NK-92 (cell line): ENCODE measurements around the gene TLNRD1.

Source experiments
- DNase-seq: peaks from one replicate; lab custom pipeline; 2025; ENCODE audit not compliant: unreplicated experiment; lab: John Stamatoyannopoulos, UW

The TLNRD1 gene

DNA sequence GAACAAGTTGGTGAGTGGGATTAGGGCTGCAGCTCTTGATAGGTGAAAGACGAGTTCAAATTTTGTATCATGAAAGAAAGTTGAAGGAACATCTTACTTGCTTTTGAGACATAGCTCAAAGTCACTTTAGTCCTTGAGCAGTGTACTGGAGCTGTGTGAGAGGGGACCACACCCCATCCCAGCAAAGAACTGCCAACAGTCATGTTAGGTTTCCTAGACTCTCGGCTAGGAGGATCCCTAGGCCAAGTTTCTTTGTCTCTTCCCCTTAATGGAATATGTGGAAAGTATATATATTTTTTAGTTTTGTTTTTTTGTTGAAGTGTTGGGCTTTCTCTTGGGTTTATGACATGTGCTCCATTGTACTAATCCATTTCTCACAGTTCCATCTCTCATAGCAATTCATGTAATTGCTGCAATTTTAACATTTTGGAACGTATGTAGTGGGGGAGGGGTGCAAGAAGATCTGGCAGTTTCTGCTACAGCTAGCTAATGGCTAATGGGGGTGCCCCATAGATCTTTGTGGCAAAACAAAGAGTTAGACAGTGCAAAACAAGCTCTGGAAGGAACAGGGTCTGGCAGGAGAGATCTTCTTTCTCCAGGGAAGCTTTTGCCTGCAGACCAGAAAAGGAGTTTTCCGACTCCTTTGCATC is 25.1 kb downstream of the TLNRD1 start:
- DNase-seq, result no peak

DNA sequence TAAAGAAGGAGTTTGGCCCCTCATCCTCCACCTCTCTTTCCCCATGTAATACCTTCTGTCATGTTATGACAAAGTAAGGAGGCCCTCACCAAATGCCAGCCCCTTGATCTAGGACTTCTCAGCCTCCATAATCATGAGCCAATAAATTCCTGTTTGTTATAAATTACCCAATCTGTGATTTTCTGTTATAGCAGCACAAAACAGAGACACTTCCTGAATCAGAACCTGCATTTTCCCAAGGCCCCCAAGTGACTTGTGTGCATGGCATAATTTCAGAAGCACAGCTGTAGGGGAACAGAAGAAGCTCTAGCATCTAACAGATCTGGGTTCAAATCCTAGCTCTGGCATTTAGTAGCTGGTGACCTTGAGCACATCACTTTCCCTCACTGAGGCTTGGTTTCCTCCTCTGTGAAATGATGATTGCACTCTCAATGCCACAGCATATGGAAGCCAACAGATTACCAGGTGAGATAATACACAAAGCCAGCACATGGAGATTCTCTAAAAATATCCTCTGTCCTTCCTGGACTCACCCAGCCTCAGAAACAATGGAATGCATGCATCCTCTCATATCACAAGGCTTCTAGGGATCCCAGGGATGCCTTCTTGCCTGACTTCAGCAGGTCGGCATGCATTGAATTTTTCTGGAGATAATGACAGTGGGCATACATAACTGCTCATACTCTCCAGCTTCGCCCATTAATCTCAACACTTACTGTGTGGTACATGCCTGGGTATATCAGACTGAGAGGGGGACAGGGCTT is 26.3 kb downstream of the TLNRD1 start:
- no peak for DNase-seq

DNA sequence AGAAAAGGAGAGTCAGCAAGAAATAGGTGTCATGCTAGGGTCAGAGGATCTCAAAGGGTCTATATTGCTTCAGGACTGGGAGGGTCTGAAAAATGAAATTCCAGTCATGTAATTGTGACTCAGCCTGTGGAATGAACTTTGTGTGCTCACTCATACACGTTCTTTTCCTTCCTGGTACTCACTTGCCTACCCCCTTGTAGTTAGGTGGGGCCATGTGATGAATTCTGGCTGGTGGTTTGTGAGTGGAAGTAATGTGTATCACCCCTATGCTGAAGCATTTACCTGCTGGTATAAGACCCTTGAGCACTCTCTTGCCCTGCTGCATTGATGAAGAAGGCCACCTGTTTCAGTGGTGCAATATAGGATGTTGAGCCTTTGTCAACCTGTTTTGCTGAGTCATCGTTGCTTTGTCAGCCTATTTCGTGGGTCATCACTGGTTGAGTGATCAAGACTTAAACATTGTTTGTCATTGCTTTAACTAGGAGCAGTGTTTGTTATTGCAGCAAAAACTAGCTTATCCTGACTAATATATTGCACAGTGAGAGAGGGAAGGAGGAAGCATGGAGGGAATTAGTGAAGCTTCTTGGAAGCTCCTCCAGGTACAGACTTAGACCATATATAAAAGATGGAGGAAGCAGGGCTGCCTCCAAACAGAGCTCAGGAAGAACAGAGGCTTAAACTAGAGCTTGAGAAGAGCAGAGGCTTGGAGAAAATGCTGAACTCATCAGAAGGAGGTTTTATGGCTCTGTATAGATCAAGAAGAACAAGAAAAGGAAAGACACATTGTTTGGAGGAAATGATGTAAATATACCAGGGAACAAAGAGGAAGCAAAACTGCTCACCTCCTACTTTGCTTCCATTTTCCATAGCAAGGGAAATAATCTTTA is 28.9 kb downstream of the TLNRD1 start:
- DNase-seq, result no peak

DNA sequence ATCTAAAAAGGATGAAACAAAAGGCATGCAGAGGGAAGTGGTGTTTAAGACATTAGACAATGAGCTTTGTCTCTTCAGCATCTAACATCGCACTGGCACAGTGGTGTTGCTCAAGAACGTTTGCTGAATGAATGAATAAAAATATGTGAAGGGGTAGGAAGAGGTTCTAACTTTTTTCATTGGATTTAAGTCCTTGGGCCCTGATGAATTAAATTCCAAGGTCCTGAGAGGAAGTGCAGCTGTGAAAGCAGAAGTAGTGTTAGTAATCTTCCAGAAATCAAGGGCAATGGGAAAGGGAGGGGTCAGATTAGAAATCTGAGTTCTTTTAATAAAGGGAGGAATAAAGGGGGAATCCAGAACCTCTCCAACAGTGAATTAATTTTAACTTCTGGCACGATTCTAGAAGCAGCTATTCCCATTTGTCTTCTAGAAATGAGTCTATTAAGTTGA is 29.6 kb downstream of the TLNRD1 start:
- DNase-seq, result no peak

DNA sequence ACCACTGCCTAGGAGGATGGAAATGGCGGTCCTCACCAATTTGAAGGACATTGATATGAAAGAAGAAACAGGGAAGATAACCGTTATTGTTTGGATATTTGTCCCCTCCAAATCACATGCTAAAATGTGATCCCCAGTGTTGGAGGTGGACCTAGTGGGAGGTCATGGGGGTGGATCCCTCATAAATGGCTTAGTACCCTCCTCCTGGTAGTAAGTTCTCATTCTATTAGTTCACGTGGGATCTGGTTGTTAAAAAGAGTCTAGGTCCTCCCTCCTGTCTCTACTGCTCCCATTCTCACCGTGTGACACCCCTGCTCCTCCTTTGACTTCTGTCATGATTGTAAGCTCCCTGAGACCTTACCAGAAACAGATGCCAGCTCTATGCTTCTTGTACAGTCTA is 30.5 kb downstream of the TLNRD1 start:
- DNase-seq, result no peak

DNA sequence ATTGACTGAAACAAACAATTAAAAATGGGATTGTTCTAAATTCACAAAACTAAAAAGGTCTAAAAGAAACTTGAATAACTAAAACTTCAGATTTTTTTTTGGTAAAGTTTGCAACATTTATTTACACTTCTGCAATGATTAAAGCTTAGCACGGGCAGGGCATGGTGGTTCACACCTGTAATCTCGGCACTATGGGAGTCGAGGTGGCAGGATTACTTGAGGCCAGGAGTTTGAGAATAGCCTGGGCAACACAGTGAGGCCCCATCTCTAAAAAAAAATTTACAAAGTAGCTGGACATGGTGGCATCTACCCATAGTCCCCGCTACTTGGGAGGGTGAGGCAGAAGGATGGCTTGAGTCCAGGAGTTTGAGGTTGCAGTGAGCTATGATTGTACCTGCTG is 31.6 kb downstream of the TLNRD1 start:
- no peak for DNase-seq

DNA sequence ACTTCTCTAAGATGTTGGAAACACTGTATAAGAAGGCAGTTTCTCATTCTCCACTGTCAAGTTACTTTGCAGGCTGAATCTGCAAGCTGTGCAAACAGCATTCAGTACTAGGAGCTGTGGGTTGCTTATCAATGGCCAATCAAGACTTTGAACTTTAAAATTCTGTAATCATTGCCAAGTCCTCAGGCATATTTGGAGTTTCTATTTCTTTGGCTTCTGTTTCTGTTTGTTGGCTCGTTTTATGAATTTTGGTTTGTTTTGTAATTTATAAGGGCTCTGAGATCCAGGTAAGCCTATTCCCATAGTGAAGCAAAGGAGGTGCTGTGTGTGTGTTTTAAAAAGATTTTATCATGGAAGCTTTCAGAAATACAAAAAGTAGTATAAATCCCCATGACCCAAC is 32.1 kb downstream of the TLNRD1 start:
- no peak for DNase-seq

DNA sequence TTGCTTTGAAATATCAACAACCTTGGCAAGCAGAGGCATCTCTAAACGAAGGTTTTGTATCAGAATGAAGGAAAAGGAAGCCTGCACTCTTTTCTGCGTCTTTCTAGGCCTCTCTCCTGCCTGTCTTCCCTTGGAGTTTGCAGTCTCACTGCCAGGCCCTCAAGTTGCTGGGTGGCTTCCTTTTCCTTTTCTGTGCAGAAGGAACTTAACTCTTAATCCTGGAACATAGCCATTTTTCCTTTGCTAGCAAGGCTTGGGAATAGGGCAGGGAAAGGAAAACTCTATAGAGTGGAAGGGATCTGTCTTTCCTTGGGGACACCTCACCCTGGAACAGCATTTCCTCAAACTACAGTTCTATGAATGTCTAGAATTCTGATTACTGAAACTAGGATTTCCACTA is 32.8 kb downstream of the TLNRD1 start:
- DNase-seq, result no peak

DNA sequence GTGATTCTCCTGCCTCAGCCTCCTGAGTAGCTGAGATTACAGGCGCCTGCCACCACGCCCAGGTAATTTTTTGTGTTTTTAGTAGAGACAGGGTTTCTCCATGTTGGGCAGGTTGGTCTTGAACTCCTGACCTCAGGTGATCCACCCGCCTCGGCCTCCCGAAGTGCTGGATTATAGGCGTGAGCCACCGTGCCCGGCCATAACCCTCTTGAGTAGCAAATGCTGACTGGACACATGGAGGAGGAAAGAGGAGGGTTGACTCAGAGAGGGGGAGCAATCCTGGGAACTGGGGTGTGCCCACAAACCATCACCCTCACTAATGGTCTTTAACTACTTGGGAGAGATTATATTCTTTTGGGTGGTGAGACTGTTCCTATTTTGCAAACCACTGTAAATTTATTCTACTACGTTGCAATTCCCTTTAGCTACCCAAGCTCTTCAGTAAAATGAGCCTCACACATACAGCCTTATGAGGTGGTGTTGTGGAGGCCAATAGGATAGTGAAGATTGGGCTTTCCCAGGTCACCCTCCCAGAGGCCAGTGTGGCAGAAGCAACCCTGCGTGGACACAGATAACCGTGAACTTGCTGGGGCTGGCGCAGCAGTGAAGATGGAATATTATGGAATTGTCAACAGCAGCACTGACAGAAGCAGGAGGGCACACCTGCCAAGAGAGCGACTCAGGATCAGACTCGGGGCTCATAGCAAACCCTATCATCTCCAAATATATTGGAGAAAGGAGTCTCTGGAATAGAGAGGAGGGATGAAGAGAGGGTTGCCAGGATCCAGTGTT is 37.4 kb downstream of the TLNRD1 start:
- DNase-seq, result no peak

DNA sequence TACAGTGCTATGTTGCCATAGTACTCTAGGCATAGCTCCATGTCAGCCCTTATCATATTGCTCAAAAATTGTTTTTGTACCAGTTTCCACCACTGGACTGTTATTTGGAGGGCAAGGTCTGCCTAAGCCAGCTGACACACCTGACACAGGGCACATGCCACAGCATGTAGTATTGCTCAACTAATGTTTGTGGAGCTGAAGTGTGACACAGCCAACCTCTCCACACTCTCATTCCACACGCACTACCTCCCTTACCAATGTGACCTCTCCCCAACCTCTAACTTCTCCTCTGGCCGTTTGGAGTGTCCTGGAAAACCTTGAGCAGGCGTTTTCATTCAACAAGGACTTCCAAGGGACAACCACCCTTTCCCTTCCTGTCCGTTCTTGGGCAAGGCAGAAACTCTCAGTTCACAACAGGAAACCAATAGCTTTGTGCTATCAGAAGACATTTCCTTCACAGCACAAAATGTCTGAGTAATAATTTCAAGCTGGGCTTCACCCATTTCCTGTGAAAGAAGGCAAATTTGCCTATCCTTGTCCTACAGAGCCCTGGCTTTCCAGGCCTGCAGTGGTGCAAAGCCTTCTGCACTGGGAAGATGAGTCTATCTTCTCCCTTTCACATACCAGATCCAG is 38.4 kb downstream of the TLNRD1 start:
- no peak for DNase-seq

DNA sequence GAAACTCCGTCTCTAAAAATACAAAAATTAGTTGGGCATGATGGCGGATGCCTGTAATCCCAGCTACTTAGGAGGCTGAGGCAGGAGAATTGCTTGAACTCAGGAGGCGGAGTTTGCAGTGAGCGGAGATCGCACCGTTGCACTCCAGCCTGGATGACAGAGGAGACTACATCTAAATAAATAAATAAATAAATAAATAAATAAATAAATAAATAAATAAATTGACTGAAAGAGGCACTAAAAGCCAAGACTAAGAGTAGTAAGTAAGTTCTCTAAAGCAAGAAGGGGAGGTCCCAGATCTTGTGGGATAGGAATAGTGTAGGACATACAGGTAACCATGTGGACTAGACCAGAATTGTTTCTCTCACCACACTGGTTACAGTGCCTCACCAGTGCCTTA is 40.0 kb downstream of the TLNRD1 start:
- no peak for DNase-seq

DNA sequence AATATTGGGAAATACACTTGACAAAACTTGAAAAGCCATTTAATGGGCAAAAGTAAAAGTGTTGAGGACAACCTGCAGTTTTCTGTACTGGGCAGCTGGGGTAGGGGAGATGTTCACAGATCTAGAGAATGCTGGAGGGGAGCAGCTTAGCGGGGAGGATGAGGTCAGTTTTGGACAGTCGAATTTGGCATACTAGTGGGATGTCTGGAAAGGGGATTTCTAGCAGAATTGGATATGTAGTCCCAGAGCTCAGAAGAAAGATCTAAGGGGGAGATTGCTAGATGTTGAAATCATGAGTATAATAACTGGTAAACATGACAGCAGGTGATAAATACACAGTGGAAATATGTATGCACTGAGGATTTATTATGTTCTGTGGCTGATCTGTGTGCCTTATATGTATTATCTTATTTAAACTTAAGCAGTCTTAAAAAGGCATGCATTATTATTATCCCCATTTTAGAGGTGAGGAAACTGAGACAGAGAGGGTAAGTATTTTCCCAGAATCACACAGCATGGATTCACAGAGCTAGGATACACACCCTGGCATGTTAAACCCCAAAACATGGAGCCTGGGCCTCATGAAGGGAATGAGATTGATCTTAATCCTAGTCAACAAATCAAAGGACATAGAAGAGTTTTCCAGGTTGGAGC is 42.7 kb downstream of the TLNRD1 start:
- DNase-seq, result no peak

DNA sequence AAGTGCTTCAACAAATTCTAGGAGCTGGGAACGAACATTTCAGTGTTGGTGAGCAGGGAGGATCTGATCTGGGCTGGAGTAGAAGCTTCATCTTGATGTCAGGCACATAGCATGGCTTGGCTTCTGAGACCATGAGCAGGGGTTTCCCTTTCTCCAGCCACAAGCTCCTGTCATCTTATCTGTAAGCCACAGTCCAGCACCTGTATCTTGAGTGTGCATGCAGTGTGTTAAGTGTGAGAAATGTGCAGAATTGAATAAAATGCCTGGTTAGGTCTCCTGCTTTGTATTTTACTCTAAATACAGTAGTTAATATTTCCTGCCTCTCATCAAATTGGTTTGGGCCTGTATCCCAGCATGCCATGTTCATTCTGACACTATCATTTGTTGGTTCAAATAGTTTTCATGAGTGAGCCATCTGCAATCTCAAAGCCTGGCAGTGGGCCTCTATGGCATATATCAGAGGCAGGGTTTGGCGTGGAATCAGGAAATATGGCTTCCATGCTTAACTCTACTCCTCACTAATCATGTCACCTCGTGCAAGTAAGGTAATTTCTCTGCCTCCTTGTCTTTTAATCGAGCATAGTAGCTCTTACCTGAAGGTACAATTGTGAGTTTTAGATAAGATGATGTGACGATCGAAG is 43.3 kb downstream of the TLNRD1 start:
- DNase-seq, result no peak

DNA sequence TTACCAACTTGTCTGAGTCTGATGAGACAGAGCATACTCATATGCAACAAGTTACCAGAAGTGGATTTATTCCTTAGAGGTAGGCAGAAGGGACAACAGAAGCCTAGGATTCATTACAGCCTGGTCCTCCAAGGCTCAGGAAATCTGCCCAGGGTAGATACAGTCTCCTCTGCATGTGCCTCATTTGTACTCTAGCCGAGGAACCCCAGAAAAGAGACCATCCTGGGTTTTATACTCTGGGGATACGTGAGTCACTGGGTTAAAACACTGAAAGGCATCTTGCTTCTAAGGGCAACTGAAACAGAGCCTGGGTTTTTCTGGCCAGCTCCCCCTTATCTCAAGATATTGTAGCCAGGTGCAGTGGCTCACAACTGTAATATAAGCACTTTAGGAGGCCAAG is 45.6 kb downstream of the TLNRD1 start:
- DNase-seq, result no peak

DNA sequence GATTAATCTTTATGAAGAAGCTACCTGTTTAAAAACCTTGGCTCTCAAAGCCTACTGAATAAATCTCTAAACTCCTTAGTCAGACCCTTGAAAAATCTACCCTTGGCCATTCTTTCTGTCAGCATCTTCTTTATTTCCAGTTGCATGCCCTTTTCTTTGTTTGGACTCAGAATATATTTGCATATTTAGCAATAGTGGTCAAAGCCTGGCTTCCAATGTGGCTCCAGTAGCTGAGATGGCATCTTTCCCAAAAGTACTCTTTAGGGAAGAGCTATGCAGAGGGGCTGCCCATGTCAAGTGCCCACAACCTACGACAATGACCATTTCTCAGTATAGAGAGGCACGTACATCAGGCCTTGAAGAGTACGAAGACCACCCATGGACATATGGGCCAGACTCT is 47.2 kb downstream of the TLNRD1 start:
- no peak for DNase-seq

DNA sequence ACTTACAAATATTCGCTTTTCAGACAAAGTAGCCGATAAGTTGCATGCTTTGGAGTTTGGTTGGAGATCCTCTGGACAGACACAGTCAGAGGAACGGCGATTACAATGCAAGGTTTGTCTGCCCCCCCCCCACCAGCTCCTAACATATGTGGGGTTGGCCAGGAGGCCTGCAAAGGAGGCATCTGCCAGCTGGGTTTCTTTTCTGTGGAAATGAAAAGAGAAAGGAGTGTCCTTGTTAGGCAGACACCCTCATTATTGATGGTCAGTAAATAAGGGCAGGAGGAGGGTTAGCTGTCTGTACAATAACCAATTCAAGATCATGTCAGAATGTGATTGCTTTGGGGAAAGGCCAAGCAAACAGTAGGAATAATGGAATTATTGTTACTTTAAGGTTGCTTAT is 49.1 kb downstream of the TLNRD1 start:
- DNase-seq, result no peak

DNA sequence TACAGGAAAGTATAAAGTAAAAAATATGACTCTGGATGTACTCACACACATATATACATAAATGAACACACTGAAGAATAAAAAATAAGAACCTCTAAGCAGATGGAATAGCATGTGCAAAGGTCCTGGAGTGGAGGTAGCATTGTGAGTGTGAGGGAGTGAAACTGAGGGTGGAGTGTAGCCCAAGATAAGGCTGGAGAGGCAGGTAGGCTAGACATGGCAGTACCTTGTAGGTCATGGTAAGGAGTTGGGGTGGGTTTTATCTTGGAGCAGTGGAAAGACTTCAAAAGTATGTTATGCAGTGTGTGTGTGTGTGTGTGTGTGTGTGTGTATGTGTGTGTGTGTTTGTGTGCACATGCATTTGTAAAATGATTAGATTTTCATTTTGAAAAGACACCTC is 49.5 kb downstream of the TLNRD1 start:
- DNase-seq, result no peak

DNA sequence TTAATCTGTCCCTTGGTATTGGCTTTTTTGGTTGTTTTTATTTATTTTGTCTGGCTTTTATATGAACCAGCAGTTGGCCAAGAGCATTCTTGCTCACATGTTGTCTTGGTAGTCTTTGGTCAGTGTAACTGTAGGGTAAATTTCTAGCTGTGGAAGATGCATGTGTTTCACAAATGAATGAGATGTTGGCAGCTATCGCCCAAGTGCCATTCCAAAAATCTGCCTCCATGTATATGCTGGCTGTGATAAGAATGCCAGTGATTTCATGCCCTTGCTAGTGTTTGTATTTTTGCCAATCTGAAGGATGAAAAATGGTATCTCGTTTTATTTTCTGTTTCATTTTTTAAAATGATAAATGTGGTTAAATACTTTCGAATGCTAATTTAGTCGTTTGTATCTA is 50.1 kb downstream of the TLNRD1 start:
- no peak for DNase-seq

DNA sequence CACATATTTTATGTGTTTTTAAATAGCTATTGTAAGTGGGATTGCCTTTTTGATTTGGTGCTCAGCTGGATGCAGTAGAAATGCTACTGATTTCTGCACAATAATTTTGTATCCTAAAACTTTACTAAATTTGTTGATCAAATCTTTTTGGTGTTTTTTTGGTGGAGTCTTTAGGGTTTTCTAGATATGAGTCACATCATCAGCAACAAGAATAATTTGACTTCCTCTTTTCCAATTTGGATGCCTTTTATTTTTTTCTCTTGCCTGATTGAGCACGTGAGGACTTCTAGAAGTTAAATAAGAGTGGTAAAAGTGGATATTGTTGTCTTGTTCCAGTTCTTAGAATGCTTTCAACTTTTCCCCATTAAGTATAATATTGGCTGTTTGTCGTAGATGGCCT is 51.3 kb downstream of the TLNRD1 start:
- no peak for DNase-seq

DNA sequence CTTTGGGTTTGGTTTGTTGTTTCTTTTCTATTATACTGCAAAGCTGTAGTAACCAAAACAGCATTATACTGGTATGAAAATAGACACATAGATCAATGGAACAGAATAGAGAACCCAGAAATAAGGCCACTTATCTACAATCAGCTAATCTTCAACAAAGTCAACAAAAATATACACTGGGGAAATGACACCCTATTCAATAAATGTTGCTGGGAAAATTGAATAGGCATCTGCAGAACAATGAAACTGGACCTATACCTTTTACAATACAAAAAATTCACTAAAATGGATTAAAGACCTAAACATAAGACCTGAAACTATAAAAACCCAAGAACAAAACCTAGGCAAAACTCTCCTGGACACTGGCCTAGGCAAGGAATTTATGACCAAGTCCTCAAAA is 52.9 kb downstream of the TLNRD1 start:
- DNase-seq, result no peak
